Transverse colon (tissue), 4 donors: Measurements from ENCODE around the gene ADGRG4. TPM values are rescaled to one million over a fixed set of nuclear protein-coding genes. Genes with fewer than 3 reads are reported as not detected.

Experiments used
- DNase-seq: peaks from one replicate; pipeline ENCODE4 v3.0.0-alpha.2; 2019
- H3K27ac ChIP-seq, 4 donors: fragments of 200-600 bp; sonication (generic); 2 replicates each; pipeline ENCODE4 v1.5.1; 2016 to 2018; ENCODE audit warnings: inconsistent platforms in 4 of 4
- H3K27me3 ChIP-seq: fragments of 200-600 bp; sonication (generic); 2 replicates; pipeline ENCODE4 v1.5.1; 2017; ENCODE audit warnings: inconsistent platforms
- H3K36me3 ChIP-seq, 4 donors: fragments of 200-600 bp; sonication (generic); 2 replicates each; pipeline ENCODE4 v1.5.1; 2017 to 2019; ENCODE audit warnings: inconsistent platforms in 4 of 4
- H3K4me1 ChIP-seq, 4 donors: fragments of 200-600 bp; sonication (generic); 2 replicates each; pipeline ENCODE4 v1.5.1; 2017 to 2020; ENCODE audit warnings: inconsistent platforms in 4 of 4
- H3K4me3 ChIP-seq, 4 donors: fragments of 200-600 bp; sonication (generic); 1 replicate in 1 of 4; 2 replicates in 3 of 4; pipeline versions ENCODE4 v1.5.1 to v1.6.1; 2017 to 2019; ENCODE audit warnings: inconsistent platforms in 4 of 4
- H3K9me3 ChIP-seq, 2 donors: fragments of 200-600 bp; sonication (generic); 2 replicates each; pipeline ENCODE4 v1.5.1; 2017 to 2019; ENCODE audit warnings: inconsistent platforms in 2 of 2
- CTCF ChIP-seq, 5 experiments: fragments of 200-600 bp in 3 of 5; fragments of 450-650 bp in 2 of 5; sonication (generic) in 3 of 5; IDR thresholded peaks; 1 replicate in 2 of 5; 2 replicates in 3 of 5; pipeline ENCODE4 v1.5.1; 2016 to 2017; ENCODE audit warnings: antibody characterized with exemption in 5 of 5, inconsistent platforms in 3 of 5, mild to moderate bottlenecking in 2 of 5, moderate library complexity in 1 of 5
- EP300 ChIP-seq: sonication (generic); formaldehyde crosslinking; IDR thresholded peaks from one replicate; pipeline ENCODE4 v1.6.1; 2017; ENCODE audit warnings: antibody characterized with exemption, low read depth
- POLR2A ChIP-seq: fragments of 450-650 bp; IDR thresholded peaks from one replicate; pipeline ENCODE4 v1.6.1; 2016; ENCODE audit warnings: antibody characterized with exemption, mild to moderate bottlenecking, moderate library complexity
- POLR2AphosphoS5 ChIP-seq, 3 donors: sonication (generic); formaldehyde crosslinking; IDR thresholded peaks; one replicate each; pipeline ENCODE4 v1.6.1; 2016; ENCODE audit warnings: antibody characterized with exemption in 3 of 3
- WGBS, 2 donors: methylation state at CpG; one replicate each; pipeline ENCODE4 v1.1.5; 2018; ENCODE audit warnings: low coverage in 1 of 2; 5-methylcytosine and 5-hydroxymethylcytosine counted together
- in situ Hi-C, 4 donors: fragments of 200-750 bp; cut with MboI; loops; one replicate each; pipeline versions ENCODE4 v1.15.0 to v1.15.1; 2017; ENCODE audit warnings: low sequenced_read_pairs in 3 of 4, low pct_ligation_motif_present in 1 of 4, low pct_unique_long_range_greater_than_20kb in 1 of 4
- intact Hi-C: fragments of 100-400 bp; cut with DNase I; formaldehyde crosslinking; loops from one replicate; pipeline ENCODE4 v1.15.1; 2023; ENCODE audit warnings: low total_unique reads
- total RNA-seq, 4 donors: library from RNA; depleted of rRNA; stranded (reverse); fragments of >200 nt; gene quantifications; one replicate each; pipeline ENCODE4 v1.1.0, GENCODE V29; 2016

Gene ADGRG4
- total RNA-seq, 4 donors from 2014 or later = under 0.01 TPM; not detected in 3

GRCh38 chrX:136258951-136259350, 41.8 kb upstream of the ADGRG4 start:
- H3K27ac ChIP-seq = no peak overlapping the region
- intact Hi-C loops (no loop called here), in situ Hi-C loops (loop anchor here in 1 of 4 donors (25.0 kb wide), 1 partner anchor 222 kb away; no protein-coding TSS in a partner anchor)

GRCh38 chrX:136259543-136259942, 41.2 kb upstream of the ADGRG4 start:
- no peaks in the 10 kb centered on the region for H3K4me1 ChIP-seq
- no peaks in the 10 kb centered on the region for H3K27me3 ChIP-seq
- intact Hi-C loops (no loop called here), in situ Hi-C loops (loop anchor here in 1 of 4 donors (25.0 kb wide), 1 partner anchor 222 kb away; no protein-coding TSS in a partner anchor)
- peak overlapping the region in 2 of 4 donors; percentile 16 to 18 for H3K27ac ChIP-seq
- WGBS, 2 donors = 54 to 56% methylated on average over 2 to 4 of the region's 4 CpGs
- H3K36me3 ChIP-seq = no peaks in the 10 kb centered on the region
- no peak overlapping the region for H3K4me3 ChIP-seq
- no peaks in the 10 kb centered on the region for H3K9me3 ChIP-seq
- peak in 1 of 3 donors; percentile 16 for TF ChIP-seq POLR2AphosphoS5 (IDR thresholded peaks at IDR 0.05)
- TF ChIP-seq CTCF (IDR thresholded peaks at IDR 0.05) = no peak
- TF ChIP-seq POLR2A = no peak
- DNase-seq = no peak

More at GRCh38 chrX:136258951-136259350, 41.8 kb upstream of the ADGRG4 start:
- no peaks in the 10 kb centered on the region for H3K4me1 ChIP-seq
- TF ChIP-seq POLR2AphosphoS5 (IDR thresholded peaks at IDR 0.05) (no peak), POLR2A (no peak), EP300 (no peak), CTCF (IDR thresholded peaks at IDR 0.05) (no peak)
- no peaks in the 10 kb centered on the region for H3K27me3 ChIP-seq
- no peak for DNase-seq
- H3K9me3 ChIP-seq = no peaks in the 10 kb centered on the region
- no peak overlapping the region for H3K4me3 ChIP-seq
- no peaks in the 10 kb centered on the region for H3K36me3 ChIP-seq
- 60% methylated on average over 1 of the region's 1 CpG; no CpG with 5 or more reads in 1 of the 2 donors for WGBS, 2 donors

- TF ChIP-seq EP300 (no peak), POLR2AphosphoS5 (IDR thresholded peaks at IDR 0.05) (no peak), CTCF (IDR thresholded peaks at IDR 0.05) (no peak), POLR2A (no peak)
- in situ Hi-C loops = loop anchor here in 1 of 4 donors (25.0 kb wide), 1 partner anchor 223 kb away; no protein-coding TSS in a partner anchor
- no peak overlapping the region for H3K4me3 ChIP-seq
- no peaks in the 10 kb centered on the region for H3K36me3 ChIP-seq
- intact Hi-C loops = no loop called here
- H3K4me1 ChIP-seq = no peaks in the 10 kb centered on the region
- H3K27ac ChIP-seq = no peak overlapping the region
- no peak for DNase-seq
- no peaks in the 10 kb centered on the region for H3K9me3 ChIP-seq
- no peaks in the 10 kb centered on the region for H3K27me3 ChIP-seq
These were observed 40.0 kb upstream of the ADGRG4 start for GRCh38 chrX:136260776-136261175.

DNA sequence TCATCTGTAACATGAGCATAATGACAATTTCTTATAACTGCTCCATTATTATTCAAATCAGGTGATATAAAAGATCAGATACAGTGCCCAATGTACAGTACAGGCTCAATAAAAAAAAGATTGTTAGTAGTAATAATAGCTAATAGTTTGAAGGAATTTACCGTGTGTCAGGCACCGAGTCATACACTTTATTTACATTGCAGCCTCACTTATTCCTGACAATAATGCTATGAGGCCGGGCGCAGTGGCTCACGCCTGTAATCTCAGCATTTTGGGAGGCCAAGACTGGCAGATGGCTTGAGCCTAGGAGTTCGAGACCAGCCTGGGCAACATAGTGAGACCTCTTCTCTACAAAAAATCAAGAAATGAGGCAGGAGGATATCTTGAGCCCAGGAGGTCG, 39.4 kb upstream of the ADGRG4 start:
- Histone ChIP-seq H3K36me3 (no peaks in the 10 kb centered on the region), H3K27me3 (no peaks in the 10 kb centered on the region), H3K4me3 (no peak overlapping the region), H3K4me1 (no peaks in the 10 kb centered on the region), H3K9me3 (no peaks in the 10 kb centered on the region), H3K27ac (no peak overlapping the region)
- WGBS, 2 donors = 70 to 92% methylated on average over 5 to 7 of the region's 7 CpGs
- TF ChIP-seq EP300 = no peak
- TF ChIP-seq POLR2A = no peak
- in situ Hi-C loops (loop anchor here in 1 of 4 donors (25.0 kb wide), 1 partner anchor 224 kb away; no protein-coding TSS in a partner anchor), intact Hi-C loops (no loop called here)
- no peak for DNase-seq

DNA sequence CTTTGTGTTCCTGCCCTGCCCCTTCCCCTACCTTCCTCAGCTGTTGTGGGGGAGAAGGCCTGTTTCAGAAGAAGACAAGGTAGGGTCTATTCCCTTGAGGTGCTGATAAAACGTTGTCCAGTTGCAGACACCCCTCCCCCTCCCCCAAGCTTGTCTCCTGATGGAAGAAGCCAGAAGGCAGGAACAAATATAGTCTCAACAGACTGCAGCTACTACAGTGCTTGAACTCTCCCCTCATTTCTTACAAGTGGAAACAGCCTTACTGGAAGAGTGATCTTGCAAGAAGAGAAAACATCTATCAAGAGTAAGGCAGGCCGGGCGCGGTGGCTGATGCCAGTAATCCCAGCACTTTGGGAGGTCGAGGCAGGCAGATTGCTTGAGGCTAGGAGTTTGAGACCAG, 38.5 kb upstream of the ADGRG4 start:
- Histone ChIP-seq H3K9me3 (no peaks in the 10 kb centered on the region), H3K36me3 (no peaks in the 10 kb centered on the region), H3K27ac (peak overlapping the region in 1 of 4 donors; percentile 37), H3K4me3 (no peak overlapping the region), H3K4me1 (no peaks in the 10 kb centered on the region), H3K27me3 (no peaks in the 10 kb centered on the region)
- TF ChIP-seq CTCF (IDR thresholded peaks at IDR 0.05) (no peak), EP300 (no peak)
- WGBS, 2 donors = 68% methylated on average over 5 of the region's 5 CpGs; no CpG with 5 or more reads in 1 of the 2 donors
- intact Hi-C loops (no loop called here), in situ Hi-C loops (loop anchor here in 1 of 4 donors (25.0 kb wide), 1 partner anchor 225 kb away; no protein-coding TSS in a partner anchor)
- no peak for DNase-seq
